H1 (cell line): ENCODE data around the gene ZBTB24. TPM values are rescaled to one million over a fixed set of nuclear protein-coding genes. Genes with fewer than 3 reads are reported as not detected.

Experiments
- ASH2L ChIP-seq: fragments of 200-600, 300-600 bp; sonication (generic); IDR thresholded peaks from one replicate; pipeline ENCODE4 v1.7.1; 2017; ENCODE audit warnings: low read length
- KDM5A ChIP-seq: fragments of 200-600 bp; IDR thresholded peaks from 2 replicates; pipeline ENCODE4 v1.7.1; 2012; ENCODE audit warnings: mild to moderate bottlenecking, low read length, inconsistent platforms, mixed read lengths
- MAFK ChIP-seq: IDR thresholded peaks from 2 replicates; pipeline ENCODE4 v1.6.1; 2012; ENCODE audit warnings: low read depth, mild to moderate bottlenecking, improper control_type of control experiment, low read length
- SP2 ChIP-seq: IDR thresholded peaks from 2 replicates; pipeline ENCODE4 v1.6.1; 2012; ENCODE audit warnings: mild to moderate bottlenecking, low read length, inconsistent platforms
- SP4 ChIP-seq: IDR thresholded peaks from 2 replicates; pipeline ENCODE4 v1.6.1; 2012; ENCODE audit warnings: low read length, inconsistent platforms
- SUZ12 ChIP-seq: fragments of 200-600 bp; sonication (generic); IDR thresholded peaks from 2 replicates; pipeline ENCODE4 v1.6.1; 2012; ENCODE audit warnings: mild to moderate bottlenecking, inconsistent platforms, low read length, moderate library complexity, mixed read lengths
- TCF12 ChIP-seq: IDR thresholded peaks from 2 replicates; pipeline ENCODE4 v1.6.1; 2011; ENCODE audit warnings: low read depth, mild to moderate bottlenecking, low read length
- polyA plus RNA-seq, 7 experiments: library from polyadenylated mRNA; depleted of rRNA in 3 of 7; stranded (reverse) in 5 of 7; unstranded in 2 of 7; fragments of >200 nt in 5 of 7; fragments of 200-250 nt in 2 of 7; gene quantifications; 1 replicate in 5 of 7; 2 replicates in 1 of 7; 4 replicates in 1 of 7; pipeline versions ENCODE4 v1.2.1 to v1.2.3, GENCODE V29; 2011 to 2013; ENCODE audit warnings: missing spikeins in 2 of 7, mixed read lengths in 2 of 7
- total RNA-seq: library from RNA; stranded (reverse); fragmentation: NEBNext Ultra II Directional; extraction: Animal tissue kit (Norgen Biotek cat#: 25700); gene quantifications from 2 replicates; pipeline ENCODE4 v1.2.1, GENCODE V29; 2021

ZBTB24 gene
- total and polyA plus RNA-seq, 2 of the 8 experiments (the other 6 are each of a cell fraction or from before 2014, with no cell fraction given) = 7.5 to 21.0 TPM

DNA sequence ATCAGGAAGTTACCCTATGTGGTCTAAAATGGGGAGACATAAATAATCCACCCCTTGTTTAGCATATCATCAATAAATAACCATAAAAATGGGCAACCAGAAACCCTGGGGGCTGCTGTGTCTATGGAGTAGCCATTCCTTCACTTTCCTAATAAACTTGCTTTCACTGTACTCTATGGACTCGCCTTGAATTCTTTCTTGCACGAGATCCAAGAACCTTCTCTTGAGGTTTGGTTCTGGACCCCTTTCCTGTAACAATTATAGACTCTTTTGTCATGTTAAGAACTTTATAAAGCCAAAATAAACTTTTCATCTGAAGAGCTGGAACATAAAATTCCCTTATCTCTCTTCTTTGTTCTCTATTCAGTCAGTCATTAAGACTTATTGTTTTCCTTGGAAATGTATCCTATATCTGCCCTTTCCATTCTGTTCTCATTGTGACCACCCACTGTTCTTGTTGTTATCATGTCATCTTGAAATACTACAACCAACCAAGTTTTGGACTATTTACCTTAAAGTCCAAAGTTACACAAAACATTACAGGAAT, 29.3 kb upstream of the ZBTB24 start (continued):
- TF ChIP-seq ASH2L = no peak
- TF ChIP-seq MAFK = no peak
- no peak for TF ChIP-seq SP4
- no peak for TF ChIP-seq SUZ12
- no peak for TF ChIP-seq TCF12
- no peak for TF ChIP-seq KDM5A
- no peak for TF ChIP-seq SP2
